HG03521 (cell line): ENCODE results near the gene GNG12.

Source experiments
- ATAC-seq: cut with Tn5 transposase; IDR thresholded peaks from one replicate; pipeline ENCODE4 v1.9.1; 2021; ENCODE audit warnings: mild to moderate bottlenecking, moderate library complexity; ENCODE audit not compliant: unreplicated experiment

GNG12 gene

GRCh38 chr1:67755619-67756018, 77.6 kb downstream of the GNG12 start:
- no peak for ATAC-seq

GRCh38 chr1:67755160-67755559, 78.1 kb downstream of the GNG12 start:
- no peak for ATAC-seq

GRCh38 chr1:67754526-67754920, 78.7 kb downstream of the GNG12 start:
- no peak for ATAC-seq

GRCh38 chr1:67753776-67754525, 79.3 kb downstream of the GNG12 start:
- no peak for ATAC-seq

GRCh38 chr1:67752306-67752705, 81.0 kb downstream of the GNG12 start:
- ATAC-seq, result no peak

- no peak for ATAC-seq
Observed at GRCh38 chr1:67750691-67751054, 82.6 kb downstream of the GNG12 start.

- no peak for ATAC-seq
Observed at GRCh38 chr1:67749844-67750690, 83.2 kb downstream of the GNG12 start.

- no peak for ATAC-seq
Observed at GRCh38 chr1:67749263-67749843, 83.9 kb downstream of the GNG12 start.

- ATAC-seq, result peak; percentile 78
Observed at GRCh38 chr1:67748630-67749029, 84.6 kb downstream of the GNG12 start.

- no peak for ATAC-seq
Observed at GRCh38 chr1:67747671-67748546, 85.4 kb downstream of the GNG12 start.

GRCh38 chr1:67745875-67746698, 87.2 kb downstream of the GNG12 start:
- no peak for ATAC-seq

GRCh38 chr1:67743072-67743725, 90.1 kb downstream of the GNG12 start:
- ATAC-seq, result no peak

- no peak for ATAC-seq
Observed at GRCh38 chr1:67741736-67742135, 91.5 kb downstream of the GNG12 start.

- no peak for ATAC-seq
Observed at GRCh38 chr1:67741121-67741520, 92.1 kb downstream of the GNG12 start.

- ATAC-seq, result no peak
Observed at GRCh38 chr1:67740543-67740942, 92.7 kb downstream of the GNG12 start.

GRCh38 chr1:67739361-67739760, 93.9 kb downstream of the GNG12 start:
- no peak for ATAC-seq

GRCh38 chr1:67738401-67738800, 94.9 kb downstream of the GNG12 start:
- no peak for ATAC-seq

- no peak for ATAC-seq
Observed at GRCh38 chr1:67737875-67738274, 95.4 kb downstream of the GNG12 start.

- no peak for ATAC-seq
Observed at GRCh38 chr1:67736750-67737149, 96.5 kb downstream of the GNG12 start.
